NT2/D1 (cell line): ENCODE data around the gene NATD1.

Experiments
- YY1 ChIP-seq: IDR thresholded peaks from 2 replicates; pipeline ENCODE4 v1.6.1; 2011; ENCODE audit not compliant: insufficient read length, insufficient read depth
- ZNF274 ChIP-seq: IDR thresholded peaks from 2 replicates; pipeline ENCODE4 v1.6.1; 2011; ENCODE audit warnings: mild to moderate bottlenecking, low read depth, low read length

DNA sequence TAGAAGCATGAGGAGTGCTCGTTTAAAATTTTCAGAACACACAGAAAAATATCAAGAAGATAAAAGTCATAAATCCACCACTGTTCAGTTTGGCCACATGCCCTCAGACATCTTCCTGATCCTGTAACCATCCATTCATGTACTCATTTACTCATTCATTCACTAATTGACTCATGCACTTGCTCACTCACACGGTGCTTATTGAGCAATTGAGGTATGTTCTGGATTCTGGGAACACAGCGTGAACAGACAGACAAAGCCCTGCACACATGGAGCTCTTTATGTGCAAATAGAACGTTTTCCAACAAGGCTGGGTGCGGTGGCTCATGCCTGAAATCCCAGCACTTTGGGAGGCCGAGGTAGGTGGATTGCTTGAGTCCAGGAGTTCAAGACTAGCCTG is 10.2 kb upstream of the NATD1 start:
- TF ChIP-seq ZNF274 (no peak), YY1 (no peak)
